Ammon's horn (tissue), 1 donor: ENCODE results near the gene DARS2.
"Not testable (repeated sequence)": the region's sequence is repeated elsewhere in the genome, so short reads cannot be mapped to it uniquely, and the experiment has no call there.

ENCODE experiments used
- DNase-seq: peaks from one replicate; pipeline ENCODE4 v3.0.0-alpha.2; 2016; ENCODE audit warnings: low spot score

The DARS2 gene

GRCh38 chr1:173824315-173825081 is at the start of gene DARS2, which contains the start of gene CENPL:
TSS of gene DARS2 (plus strand) at chr1:173824673. CDS start at chr1:173825230, 557 bp downstream.
TSS of gene CENPL (minus strand) at chr1:173824883. CDS start at chr1:173811299, 13,584 bp downstream.
- DNase-seq: peak; percentile 98

GRCh38 chr1:173775578-173776226 is 48.8 kb upstream of the DARS2 start:
- DNase-seq: no peak

- no peak for DNase-seq
These were observed 44.5 kb upstream of the DARS2 start for GRCh38 chr1:173779936-173780335.

GRCh38 chr1:173784997-173785396 is 39.5 kb upstream of the DARS2 start:
- DNase-seq: no peak

- DNase-seq: no peak
These were observed 34.6 kb upstream of the DARS2 start for GRCh38 chr1:173789841-173790240.

DNA sequence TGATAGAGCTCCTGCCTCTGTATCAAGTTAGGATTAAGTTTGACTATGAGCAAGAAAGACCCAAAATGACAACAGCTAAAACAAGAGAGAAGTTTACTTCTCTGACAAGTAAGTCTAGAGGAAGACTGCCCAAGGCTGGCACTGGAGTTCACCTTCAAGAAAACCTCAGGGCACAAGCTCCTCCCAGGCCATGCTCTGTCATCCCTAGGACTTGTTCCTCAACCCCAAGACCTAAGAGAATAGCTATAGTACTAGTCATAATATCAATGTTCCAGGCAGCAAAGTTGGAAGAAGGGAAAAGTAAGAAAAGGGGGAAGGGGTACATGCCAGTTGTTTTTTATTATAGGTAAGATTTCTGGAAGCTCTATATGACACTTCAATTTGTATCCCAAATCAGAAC is 26.4 kb upstream of the DARS2 start:
- DNase-seq: no peak

- DNase-seq: not testable (repeated sequence)
These were observed 24.5 kb upstream of the DARS2 start for GRCh38 chr1:173799995-173800394.

- no peak for DNase-seq
These were observed 21.5 kb upstream of the DARS2 start for GRCh38 chr1:173802961-173803360.

DNA sequence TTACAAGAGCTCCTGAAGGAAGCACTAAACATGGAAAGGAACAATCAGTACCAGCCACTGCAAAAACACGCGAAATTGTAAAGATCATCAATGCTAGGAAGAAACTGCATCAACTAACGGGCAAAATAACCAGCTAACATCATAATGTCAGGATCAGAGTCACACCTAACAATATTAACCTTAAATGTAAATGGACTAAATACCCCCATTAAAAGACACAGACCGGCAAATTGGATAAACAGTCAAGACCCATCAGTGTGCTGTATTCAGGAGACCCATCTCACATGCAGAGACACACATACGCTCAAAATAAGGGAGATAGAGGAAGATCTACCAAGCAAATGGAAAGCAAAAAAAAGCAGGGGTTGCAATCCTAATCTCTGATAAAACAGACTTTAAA is 10.8 kb upstream of the DARS2 start:
- DNase-seq: not testable (repeated sequence)

GRCh38 chr1:173818459-173818858 is 6.0 kb upstream of the DARS2 start:
- DNase-seq: no peak

GRCh38 chr1:173821680-173822079 is 2.8 kb upstream of the DARS2 start:
- no peak for DNase-seq

- DNase-seq: no peak
These were observed 625 bp upstream of the DARS2 start for GRCh38 chr1:173823781-173824314.

GRCh38 chr1:173827611-173828010 is 3.1 kb downstream of the DARS2 start:
- no peak for DNase-seq

DNA sequence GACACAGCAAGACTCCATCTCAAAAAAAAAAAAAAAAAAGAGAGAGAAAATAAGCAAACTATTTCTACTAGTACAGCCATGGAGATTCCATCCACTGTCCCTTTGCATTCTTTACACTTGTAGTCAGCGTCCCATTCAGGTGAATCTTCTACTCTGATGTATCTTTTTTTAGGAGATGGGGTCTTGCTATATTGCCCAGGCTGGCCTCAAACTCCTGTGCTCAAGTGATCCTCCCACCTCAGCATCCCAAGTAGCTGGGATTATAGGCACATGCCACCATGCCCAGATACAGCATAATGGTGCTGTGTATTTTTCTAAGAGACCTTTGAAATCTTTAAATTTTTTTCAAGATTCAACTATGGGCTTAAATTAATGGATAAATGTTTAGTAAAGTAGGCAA is 8.3 kb downstream of the DARS2 start:
- DNase-seq: no peak

DNA sequence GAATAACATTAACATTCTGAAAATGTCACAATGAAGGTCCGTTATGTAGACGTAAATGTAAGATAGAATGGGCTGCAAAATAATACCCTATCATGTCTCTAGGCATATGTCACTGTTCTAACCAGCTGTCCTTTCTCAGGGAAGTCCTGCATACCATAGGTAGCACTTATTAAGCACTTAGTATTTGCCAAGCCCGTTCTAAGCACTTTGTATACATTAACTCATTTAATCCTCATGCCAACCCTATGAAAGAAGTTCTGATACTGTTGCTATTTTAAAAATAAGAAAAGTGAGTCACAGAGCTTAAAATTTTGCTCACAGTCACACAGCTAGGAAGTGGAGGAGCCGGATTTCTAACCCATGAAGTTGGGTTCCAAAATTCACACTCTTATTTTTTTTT is 27.6 kb downstream of the DARS2 start:
- no peak for DNase-seq

- DNase-seq: no peak
These were observed 28.6 kb downstream of the DARS2 start for GRCh38 chr1:173853074-173853473.

- DNase-seq: no peak
These were observed 31.5 kb downstream of the DARS2 start for GRCh38 chr1:173856014-173856413.

DNA sequence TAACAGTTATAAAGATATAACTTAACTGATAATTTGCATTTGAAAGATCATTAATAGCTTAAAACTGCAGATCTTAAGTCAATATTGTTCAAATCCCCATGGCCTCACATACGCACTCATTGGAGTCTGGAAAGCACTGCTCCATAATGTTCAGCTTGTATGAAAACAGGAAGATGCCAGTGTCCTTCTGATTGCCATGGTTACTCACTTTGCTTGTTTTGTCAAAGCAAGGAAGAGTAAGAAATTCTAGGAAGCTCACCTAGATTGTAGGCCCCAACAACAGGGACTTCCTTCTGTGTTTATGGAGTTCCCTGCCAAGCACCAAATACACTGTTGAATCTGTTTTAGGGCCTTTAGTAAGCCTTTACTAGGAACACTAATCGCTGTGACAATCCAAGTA is 32.4 kb downstream of the DARS2 start:
- DNase-seq: no peak

GRCh38 chr1:173857363-173857917 is 33.0 kb downstream of the DARS2 start:
- DNase-seq: no peak

DNA sequence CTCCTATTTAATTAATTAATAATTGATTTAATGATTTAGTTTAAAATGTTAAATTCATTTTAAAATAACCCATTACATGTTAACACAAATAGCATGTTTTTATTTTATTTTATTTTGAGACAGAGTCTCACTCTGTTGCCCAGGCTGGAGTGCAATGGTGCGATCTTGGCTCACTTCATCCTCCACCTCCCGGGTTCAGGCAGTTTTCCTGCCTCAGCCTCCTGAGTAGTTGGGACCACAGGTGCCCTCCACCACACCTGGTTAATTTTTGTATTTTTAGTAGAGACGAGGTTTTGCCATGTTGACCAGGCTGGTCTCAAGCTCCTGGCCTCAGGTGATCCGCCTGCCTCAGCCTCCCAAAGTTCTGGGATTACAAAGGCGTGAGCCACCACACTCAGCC is 35.1 kb downstream of the DARS2 start:
- not testable (repeated sequence) for DNase-seq

DNA sequence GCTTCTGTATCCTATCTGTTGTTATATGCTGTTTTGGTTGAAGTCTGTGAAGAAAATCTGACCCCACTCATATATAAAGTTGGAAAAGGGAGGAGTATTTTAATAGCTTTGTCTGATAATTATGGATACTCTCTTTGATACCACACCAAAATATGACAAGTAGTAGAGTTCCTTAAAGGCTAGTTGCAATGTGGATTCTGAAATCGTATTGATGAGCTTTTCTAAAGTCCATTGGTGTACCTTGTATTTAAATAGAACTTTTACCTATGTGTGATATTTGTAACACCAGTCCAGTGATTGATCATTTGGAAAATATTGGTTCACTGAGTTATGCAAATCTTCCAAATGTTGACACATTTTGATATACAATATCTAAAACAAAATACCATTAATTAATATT is 35.6 kb downstream of the DARS2 start:
- DNase-seq: no peak

- DNase-seq: no peak
These were observed 37.3 kb downstream of the DARS2 start for GRCh38 chr1:173861731-173862145.
